H9 (cell line): ENCODE measurements around the gene SLC2A11. TPM values are rescaled to one million over a fixed set of nuclear protein-coding genes. Genes with fewer than 3 reads are reported as not detected.

Experiments used
- DNase-seq: peaks from one replicate; pipeline ENCODE4 v3.0.0-alpha.2; 2017
- H2AFZ ChIP-seq: one replicate; pipeline ENCODE4 v1.6.1; 2013; ENCODE audit warnings: mild to moderate bottlenecking, low read length, control low read depth, moderate library complexity
- H2AK5ac ChIP-seq: 2 replicates; pipeline ENCODE4 v1.6.1; 2013; ENCODE audit warnings: low read length, control low read depth, mixed read lengths; ENCODE audit not compliant: insufficient read length
- H2BK120ac ChIP-seq: one replicate; pipeline ENCODE4 v1.6.1; 2013; ENCODE audit warnings: low read depth, mild to moderate bottlenecking, low read length, control low read depth, inconsistent platforms; ENCODE audit not compliant: poor library complexity, severe bottlenecking
- H2BK12ac ChIP-seq: 2 replicates; pipeline ENCODE4 v1.6.1; 2013; ENCODE audit warnings: low read length, control low read depth, mixed read lengths, low read depth; ENCODE audit not compliant: insufficient read length
- H2BK15ac ChIP-seq: 2 replicates; pipeline ENCODE4 v1.6.1; 2013; ENCODE audit warnings: low read depth, low read length, control low read depth
- H2BK20ac ChIP-seq: one replicate; pipeline ENCODE4 v1.6.1; 2013; ENCODE audit warnings: low read depth, mild to moderate bottlenecking, low read length, control low read depth, inconsistent platforms; ENCODE audit not compliant: poor library complexity, severe bottlenecking
- H2BK5ac ChIP-seq: 2 replicates; pipeline ENCODE4 v1.6.1; 2013; ENCODE audit warnings: low read length, control low read depth, mixed read lengths; ENCODE audit not compliant: insufficient read length
- H3K14ac ChIP-seq: 2 replicates; pipeline ENCODE4 v1.6.1; 2013; ENCODE audit warnings: low read length, control low read depth; ENCODE audit not compliant: insufficient read depth
- H3K18ac ChIP-seq: 2 replicates; pipeline ENCODE4 v1.6.1; 2013; ENCODE audit warnings: low read depth, mild to moderate bottlenecking, mixed read lengths, low read length, control low read depth; ENCODE audit not compliant: insufficient read length
- H3K23ac ChIP-seq: 2 replicates; pipeline ENCODE4 v1.6.1; 2013; ENCODE audit warnings: low read length, control low read depth, mixed read lengths, low read depth; ENCODE audit not compliant: insufficient read length
- H3K23me2 ChIP-seq: 2 replicates; pipeline ENCODE4 v1.6.1; 2013; ENCODE audit warnings: low read depth, mild to moderate bottlenecking, mixed read lengths, low read length, control low read depth; ENCODE audit not compliant: insufficient read length, poor library complexity, severe bottlenecking
- H3K27ac ChIP-seq: 2 replicates; pipeline ENCODE4 v1.5.1; 2013; ENCODE audit warnings: low read length, control low read depth, mixed read lengths, low read depth; ENCODE audit not compliant: insufficient read length
- H3K27me3 ChIP-seq: 2 replicates; pipeline ENCODE4 v1.6.1; 2013; ENCODE audit warnings: low read length, control low read depth, inconsistent platforms; ENCODE audit not compliant: insufficient read depth
- H3K4ac ChIP-seq: 2 replicates; pipeline ENCODE4 v1.6.1; 2013; ENCODE audit warnings: low read depth, mild to moderate bottlenecking, control low read depth, inconsistent platforms, low read length, moderate library complexity
- H3K4me1 ChIP-seq: 2 replicates; pipeline ENCODE4 v1.6.1; 2013; ENCODE audit warnings: low read length, control low read depth, inconsistent platforms; ENCODE audit not compliant: insufficient read depth
- H3K4me2 ChIP-seq: 2 replicates; pipeline ENCODE4 v1.6.1; 2013; ENCODE audit warnings: low read length, control low read depth, mixed read lengths; ENCODE audit not compliant: insufficient read length, insufficient read depth
- H3K56ac ChIP-seq: 2 replicates; pipeline ENCODE4 v1.6.1; 2013; ENCODE audit warnings: low read depth, mild to moderate bottlenecking, mixed read lengths, low read length, control low read depth; ENCODE audit not compliant: insufficient read length
- H3K79me1 ChIP-seq: 2 replicates; pipeline ENCODE4 v1.6.1; 2013; ENCODE audit warnings: low read depth, mild to moderate bottlenecking, moderate library complexity, low read length, control low read depth, inconsistent platforms; ENCODE audit not compliant: insufficient read depth, poor library complexity, severe bottlenecking
- H3K79me2 ChIP-seq: 2 replicates; pipeline ENCODE4 v1.6.1; 2013; ENCODE audit warnings: low read length, control low read depth, inconsistent platforms; ENCODE audit not compliant: insufficient read depth
- H3K9ac ChIP-seq: 2 replicates; pipeline ENCODE4 v1.6.1; 2013; ENCODE audit warnings: low read length, control low read depth, mixed read lengths; ENCODE audit not compliant: insufficient read length; ENCODE audit errors: extremely low read depth
- H3K9me3 ChIP-seq: one replicate; pipeline ENCODE4 v1.6.1; 2013; ENCODE audit warnings: low read depth, low read length, inconsistent platforms; ENCODE audit not compliant: control insufficient read depth
- H3T11ph ChIP-seq: one replicate; pipeline ENCODE4 v1.6.1; 2013; ENCODE audit warnings: mild to moderate bottlenecking, low read length, control low read depth, inconsistent platforms
- H4K20me1 ChIP-seq: one replicate; pipeline ENCODE4 v1.6.1; 2013; ENCODE audit not compliant: control insufficient read depth, insufficient read length, insufficient read depth
- H4K5ac ChIP-seq: 2 replicates; pipeline ENCODE4 v1.6.1; 2013; ENCODE audit warnings: low read depth, mild to moderate bottlenecking, mixed read lengths, low read length, control low read depth; ENCODE audit not compliant: insufficient read length
- H4K8ac ChIP-seq: replicated peaks from 2 replicates; pipeline ENCODE4 v1.6.1; 2013; ENCODE audit warnings: low read length, control low read depth, mixed read lengths, low read depth; ENCODE audit not compliant: insufficient read length
- H4K91ac ChIP-seq: 2 replicates; pipeline ENCODE4 v1.6.1; 2013; ENCODE audit warnings: low read depth, mild to moderate bottlenecking, moderate library complexity, mixed read lengths, low read length, control low read depth; ENCODE audit not compliant: insufficient read length
- H3K27ac Mint-ChIP-seq, 3 experiments: 2 replicates in 2 of 3; 3 replicates in 1 of 3; pipeline ENCODE4 v1.8.0; 2020 to 2021; ENCODE audit warnings: mixed read lengths in 3 of 3, mild to moderate bottlenecking in 1 of 3, moderate library complexity in 1 of 3
- H3K27me3 Mint-ChIP-seq: 2 replicates; pipeline ENCODE4 v1.8.0; 2021; ENCODE audit warnings: low read depth, mild to moderate bottlenecking, moderate library complexity, mixed read lengths
- H3K36me3 Mint-ChIP-seq, 3 experiments: 2 replicates in 2 of 3; 3 replicates in 1 of 3; pipeline ENCODE4 v1.8.0; 2020 to 2021; ENCODE audit warnings: low read depth in 3 of 3, mixed read lengths in 3 of 3; ENCODE audit not compliant: insufficient read depth in 1 of 3
- H3K4me1 Mint-ChIP-seq, 2 experiments: 2 replicates each; pipeline ENCODE4 v1.8.0; 2020; ENCODE audit warnings: mixed read lengths in 2 of 2
- H3K4me3 Mint-ChIP-seq, 2 experiments: 2 replicates in 1 of 2; 3 replicates in 1 of 2; pipeline ENCODE4 v1.8.0; 2020 to 2021; ENCODE audit warnings: mild to moderate bottlenecking in 2 of 2, mixed read lengths in 2 of 2, moderate library complexity in 1 of 2
- H3K9me3 Mint-ChIP-seq, 2 experiments: 2 replicates in 1 of 2; 3 replicates in 1 of 2; pipeline ENCODE4 v1.8.0; 2020; ENCODE audit warnings: mild to moderate bottlenecking in 2 of 2, mixed read lengths in 2 of 2, moderate library complexity in 1 of 2
- WGBS: extraction: QIAGEN DNeasy Blood & Tissue Kit; methylation state at CpG from one replicate; pipeline ENCODE4 v1.1.7; 2013; ENCODE audit warnings: missing lambda C conversion rate, low lambda C conversion rate, mixed read lengths; ENCODE audit not compliant: insufficient read length; ENCODE audit errors: extremely low coverage; 5-methylcytosine and 5-hydroxymethylcytosine counted together
- total RNA-seq: library from RNA; stranded (reverse); gene quantifications from 2 replicates; pipeline ENCODE4 v1.2.1, GENCODE V29; 2021
- TF ChIP-seq, protein P1 (sequence below): fragments of 200-600 bp; sonication (generic); conservative IDR thresholded peaks from 3 replicates; pipeline ENCODE4 v1.8.0; 2021; ENCODE audit warnings: antibody characterized with exemption, mild to moderate bottlenecking

Gene SLC2A11
- total RNA-seq, 1 experiment from 2014 or later = 15.0 TPM

DNA sequence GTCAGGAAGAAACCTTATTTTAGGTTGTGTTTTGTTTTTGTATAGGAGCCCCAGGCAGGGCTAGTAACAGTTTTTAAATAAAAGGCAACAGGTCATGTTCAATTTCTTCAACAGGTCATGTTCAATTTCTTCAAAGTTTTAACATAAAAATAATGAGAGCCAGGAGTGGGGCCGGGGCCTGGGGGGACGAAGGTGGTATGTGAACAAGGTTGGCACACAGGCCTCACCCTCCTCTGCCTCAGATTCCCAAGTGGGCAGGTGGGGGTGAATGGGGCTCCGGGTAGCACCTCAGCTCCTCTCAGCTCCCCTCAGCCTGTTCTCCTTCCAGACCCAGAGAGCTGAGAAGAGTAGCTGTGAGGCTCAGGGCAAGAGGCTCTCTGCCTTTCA lies 23.3 kb upstream of the SLC2A11 start:
- H4K8ac ChIP-seq = no peak overlapping the region
- Mint-ChIP-seq H3K9me3 (peaks cover 0 to 3% of the 10 kb centered on the region in 2 experiments; a peak in 1 of 5 replicates), H3K27me3 (peaks cover 3% of the 10 kb centered on the region), H3K4me3 (no peak overlapping the region), H3K4me1 (peaks cover 11 to 16% of the 10 kb centered on the region in 2 experiments), H3K36me3 (peaks cover 15 to 32% (median 30%) of the 10 kb centered on the region in 3 experiments), H3K27ac (no peak overlapping the region)
- WGBS = no CpG with 5 or more reads among the region's 3 CpGs
- no peak overlapping the region for H3K9ac ChIP-seq
- H2BK5ac ChIP-seq = no peak overlapping the region
- H3T11ph ChIP-seq = no peak overlapping the region
- no peaks in the 10 kb centered on the region; the same call in 1 of the 2 replicates for H3K4me1 ChIP-seq
- H2BK20ac ChIP-seq = no peak overlapping the region
- H2BK12ac ChIP-seq = no peak overlapping the region
- H4K91ac ChIP-seq = no peak overlapping the region
- no peak overlapping the region for H2BK15ac ChIP-seq
- no peak overlapping the region for H3K18ac ChIP-seq
- no peak overlapping the region for H3K23ac ChIP-seq
- no peaks in the 10 kb centered on the region for H3K9me3 ChIP-seq
- no peak overlapping the region for H3K14ac ChIP-seq
- no peak overlapping the region for H3K27ac ChIP-seq
- H3K23me2 ChIP-seq = peaks cover 6% of the 10 kb centered on the region
- TF ChIP-seq, protein P1, sequence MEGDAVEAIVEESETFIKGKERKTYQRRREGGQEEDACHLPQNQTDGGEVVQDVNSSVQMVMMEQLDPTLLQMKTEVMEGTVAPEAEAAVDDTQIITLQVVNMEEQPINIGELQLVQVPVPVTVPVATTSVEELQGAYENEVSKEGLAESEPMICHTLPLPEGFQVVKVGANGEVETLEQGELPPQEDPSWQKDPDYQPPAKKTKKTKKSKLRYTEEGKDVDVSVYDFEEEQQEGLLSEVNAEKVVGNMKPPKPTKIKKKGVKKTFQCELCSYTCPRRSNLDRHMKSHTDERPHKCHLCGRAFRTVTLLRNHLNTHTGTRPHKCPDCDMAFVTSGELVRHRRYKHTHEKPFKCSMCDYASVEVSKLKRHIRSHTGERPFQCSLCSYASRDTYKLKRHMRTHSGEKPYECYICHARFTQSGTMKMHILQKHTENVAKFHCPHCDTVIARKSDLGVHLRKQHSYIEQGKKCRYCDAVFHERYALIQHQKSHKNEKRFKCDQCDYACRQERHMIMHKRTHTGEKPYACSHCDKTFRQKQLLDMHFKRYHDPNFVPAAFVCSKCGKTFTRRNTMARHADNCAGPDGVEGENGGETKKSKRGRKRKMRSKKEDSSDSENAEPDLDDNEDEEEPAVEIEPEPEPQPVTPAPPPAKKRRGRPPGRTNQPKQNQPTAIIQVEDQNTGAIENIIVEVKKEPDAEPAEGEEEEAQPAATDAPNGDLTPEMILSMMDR = no peak
- H4K20me1 ChIP-seq = no peaks in the 10 kb centered on the region
- H2AFZ ChIP-seq = no peak overlapping the region
- H3K79me1 ChIP-seq = no peaks in the 10 kb centered on the region
- H4K5ac ChIP-seq = no peak overlapping the region
- H3K4me2 ChIP-seq = no peak overlapping the region
- no peak for DNase-seq
- H3K79me2 ChIP-seq = no peaks in the 10 kb centered on the region
- no peak overlapping the region for H3K56ac ChIP-seq
- no peaks in the 10 kb centered on the region for H3K27me3 ChIP-seq
- no peak overlapping the region for H2AK5ac ChIP-seq
- no peak overlapping the region for H2BK120ac ChIP-seq
- no peak overlapping the region for H3K4ac ChIP-seq
